Retinal pigment epithelial cell (primary cell): ENCODE results near the gene PARVA.

Source experiments
- DNase-seq: peaks from one replicate; pipeline ENCODE4 v3.0.0-alpha.2; 2010; ENCODE audit warnings: low read depth
- H3K4me3 ChIP-seq: 2 replicates; pipeline ENCODE4 v1.5.1; 2011; ENCODE audit warnings: mild to moderate bottlenecking, low read length, control low read depth, moderate library complexity
- TF ChIP-seq, protein P1 (sequence below): conservative IDR thresholded peaks from 2 replicates; pipeline ENCODE4 v1.5.1; 2011; ENCODE audit warnings: low read depth, low read length, control low read depth, inconsistent platforms

PARVA gene

DNA sequence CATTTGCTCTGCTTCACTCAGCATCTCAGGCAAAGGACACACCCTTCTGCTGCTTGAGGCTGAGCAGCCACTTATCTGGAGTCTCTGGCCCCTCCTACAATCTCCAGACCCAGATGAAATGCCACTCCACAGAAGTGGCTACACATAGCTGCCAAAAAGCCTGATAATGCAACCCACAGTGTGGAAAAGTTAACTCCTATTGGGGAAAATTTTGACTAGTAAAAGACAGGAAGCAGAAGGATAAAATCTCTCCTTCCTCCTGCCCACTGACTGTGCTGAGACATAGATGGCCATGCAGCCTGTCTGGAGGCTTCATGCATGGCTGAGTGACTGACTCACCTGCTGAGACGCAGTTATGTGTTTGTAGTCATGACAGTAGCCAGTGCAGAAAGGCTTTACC lies 204.6 kb downstream of the PARVA start:
- TF ChIP-seq, protein P1, sequence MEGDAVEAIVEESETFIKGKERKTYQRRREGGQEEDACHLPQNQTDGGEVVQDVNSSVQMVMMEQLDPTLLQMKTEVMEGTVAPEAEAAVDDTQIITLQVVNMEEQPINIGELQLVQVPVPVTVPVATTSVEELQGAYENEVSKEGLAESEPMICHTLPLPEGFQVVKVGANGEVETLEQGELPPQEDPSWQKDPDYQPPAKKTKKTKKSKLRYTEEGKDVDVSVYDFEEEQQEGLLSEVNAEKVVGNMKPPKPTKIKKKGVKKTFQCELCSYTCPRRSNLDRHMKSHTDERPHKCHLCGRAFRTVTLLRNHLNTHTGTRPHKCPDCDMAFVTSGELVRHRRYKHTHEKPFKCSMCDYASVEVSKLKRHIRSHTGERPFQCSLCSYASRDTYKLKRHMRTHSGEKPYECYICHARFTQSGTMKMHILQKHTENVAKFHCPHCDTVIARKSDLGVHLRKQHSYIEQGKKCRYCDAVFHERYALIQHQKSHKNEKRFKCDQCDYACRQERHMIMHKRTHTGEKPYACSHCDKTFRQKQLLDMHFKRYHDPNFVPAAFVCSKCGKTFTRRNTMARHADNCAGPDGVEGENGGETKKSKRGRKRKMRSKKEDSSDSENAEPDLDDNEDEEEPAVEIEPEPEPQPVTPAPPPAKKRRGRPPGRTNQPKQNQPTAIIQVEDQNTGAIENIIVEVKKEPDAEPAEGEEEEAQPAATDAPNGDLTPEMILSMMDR, result no peak
- no peak overlapping the region for H3K4me3 ChIP-seq
- peak; percentile 49 for DNase-seq
